Measurements from ENCODE around the gene DLGAP1. TPM values are rescaled to one million over a fixed set of nuclear protein-coding genes. Genes with fewer than 3 reads are reported as not detected.

DLGAP1 gene
- total RNA-seq, 1 experiment from 2014 or later, result 0.39 TPM

DNA sequence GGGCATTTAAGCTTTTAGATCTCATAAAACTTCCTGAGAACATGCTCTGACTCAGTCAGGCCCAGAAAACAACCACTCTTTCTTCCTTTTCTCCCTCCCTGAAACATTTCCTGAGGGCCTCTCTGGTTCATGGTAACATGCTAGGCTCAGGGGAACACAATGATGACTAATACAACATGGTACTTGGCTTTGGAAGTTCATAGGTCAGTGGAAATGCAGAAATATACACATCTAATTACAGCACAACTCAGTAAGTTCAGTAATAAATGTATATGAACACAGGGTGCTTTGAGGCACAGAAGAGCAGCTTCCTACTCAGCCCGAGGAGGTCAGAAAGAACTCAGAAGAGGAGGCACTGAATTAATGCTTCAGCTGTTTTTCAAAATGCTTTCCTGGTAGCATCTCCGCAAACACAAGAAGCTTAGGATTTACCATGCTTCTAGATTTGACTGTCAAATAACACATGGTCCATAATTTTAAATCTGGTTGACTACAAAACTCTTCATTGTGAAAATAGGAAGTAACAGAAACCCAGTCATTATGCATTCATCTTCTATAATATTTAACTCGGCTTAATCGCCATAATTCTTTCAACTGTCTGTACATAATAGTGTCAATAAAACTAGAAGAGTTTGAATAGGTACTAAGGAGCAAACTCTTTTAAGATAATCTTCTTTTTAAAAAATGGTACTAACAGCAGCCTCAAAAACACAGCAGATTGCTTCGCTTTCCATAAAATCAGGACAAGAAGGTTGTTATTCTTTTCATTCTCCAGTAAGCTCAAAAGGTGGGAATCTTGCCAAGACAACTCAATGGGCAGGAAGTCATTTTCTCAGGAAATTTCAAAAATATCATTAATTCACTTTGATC is 251.3 kb downstream of the DLGAP1 start:
- TF ChIP-seq RAD21 (IDR thresholded peaks at IDR 0.05; ENCODE audit: low read depth) (no peak), ZBTB33 (IDR thresholded peaks at IDR 0.05; ENCODE audit: extremely low read depth, insufficient replicate concordance, low read length) (no peak), EGR1 (IDR thresholded peaks at IDR 0.05; ENCODE audit: low read depth) (no peak), ZFX (IDR thresholded peaks at IDR 0.05) (no peak), EZH2 (IDR thresholded peaks at IDR 0.05) (no peak), SP1 (IDR thresholded peaks at IDR 0.05; ENCODE audit: low read depth) (no peak), REST (IDR thresholded peaks at IDR 0.05; ENCODE audit: low read depth) (no peak), ELF1 (IDR thresholded peaks at IDR 0.05; ENCODE audit: borderline replicate concordance, low read depth) (no peak), POLR2A (IDR thresholded peaks at IDR 0.05; ENCODE audit: borderline replicate concordance, extremely low read depth, insufficient read depth, insufficient read length) (no peak), SIN3A (IDR thresholded peaks at IDR 0.05; ENCODE audit: low read depth) (no peak), CTCF (IDR thresholded peaks at IDR 0.05 in 2 of 3, conservative IDR thresholded peaks at IDR 0.05 in 1 of 3; ENCODE audit: borderline replicate concordance in 1 of 3, insufficient read depth in 1 of 3, low read depth in 2 of 3, low read length in 2 of 3) (no peak), POLR2AphosphoS5 (IDR thresholded peaks at IDR 0.05; ENCODE audit: low read depth, low read length) (no peak)
- TF ChIP-seq, protein P1, sequence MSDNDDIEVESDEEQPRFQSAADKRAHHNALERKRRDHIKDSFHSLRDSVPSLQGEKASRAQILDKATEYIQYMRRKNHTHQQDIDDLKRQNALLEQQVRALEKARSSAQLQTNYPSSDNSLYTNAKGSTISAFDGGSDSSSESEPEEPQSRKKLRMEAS (IDR thresholded peaks at IDR 0.05), result no peak
- H2AFZ ChIP-seq (ENCODE audit: low read depth, low read length, poor library complexity, severe bottlenecking), result no peak overlapping the region
- H3K4me3 ChIP-seq (replicated peaks in 1 of 2; ENCODE audit: low read depth in 1 of 2, low read length in 2 of 2), result no peak overlapping the region
- no peaks in the 10 kb centered on the region for H3K36me3 ChIP-seq (ENCODE audit: control insufficient read depth in 1 of 2, insufficient read depth in 2 of 2, low read length in 2 of 2)
- RAD21 ChIA-PET (ENCODE audit: low non-redundant PET in 1 of 2, low total read pairs in 2 of 2, uncharacterized antibody in 2 of 2, unreplicated experiment in 2 of 2), result no interaction called here
- no peaks in the 10 kb centered on the region for H3K9me2 ChIP-seq (ENCODE audit: insufficient read depth)
- POLR2A ChIA-PET, result no interaction called here
- no TSS peak for BruUV-seq (replicated peaks)
- no peak overlapping the region for H3K4me2 ChIP-seq (ENCODE audit: low read length)
- no peak overlapping the region for H3K27ac ChIP-seq (ENCODE audit: low read depth, low read length)
- no peaks in the 10 kb centered on the region for H3K27me3 ChIP-seq (ENCODE audit: insufficient read depth, low read length)
- no peak overlapping the region for H3K9ac ChIP-seq (ENCODE audit: low read length)
- H3K9me3 ChIP-seq (ENCODE audit: control insufficient read depth in 1 of 2, insufficient read depth in 1 of 2, low read depth in 1 of 2, low read length in 2 of 2), result peaks cover 0 to 7% of the 10 kb centered on the region in 2 experiments; a peak in 1 of 4 replicates
- no peaks in the 10 kb centered on the region for H3K4me1 ChIP-seq (ENCODE audit: control insufficient read depth in 1 of 2, insufficient read depth in 2 of 2, low read length in 2 of 2)
- no peaks in the 10 kb centered on the region for H3K79me2 ChIP-seq (ENCODE audit: insufficient read depth, low read length)
- DNase-seq (ENCODE audit: low read depth, low spot score) (no peak), ATAC-seq (no peak)
- CTCF ChIA-PET, result no interaction called here
- intact Hi-C loops (cut with micrococcal nuclease), result no loop called here
- no peaks in the 10 kb centered on the region for H4K20me1 ChIP-seq (ENCODE audit: insufficient read depth)

Data from HCT116 (cell line).